K562 (cell line): ENCODE results near the gene NRM. TPM values are rescaled to one million over a fixed set of nuclear protein-coding genes. Genes with fewer than 3 reads are reported as not detected.
A peak's percentile ranks its signal among the peaks of the same experiment; 100 is the strongest.

ENCODE experiments used
- BRD4 ChIP-seq: fragments of 200-600 bp; sonication (generic); IDR thresholded peaks from 2 replicates; pipeline ENCODE4 v1.6.1; 2017; ENCODE audit warnings: inconsistent platforms
- CREB3L1 ChIP-seq: fragments of 450-650 bp; IDR thresholded peaks from 2 replicates; pipeline ENCODE4 v1.6.1; 2014; ENCODE audit warnings: low read depth, mild to moderate bottlenecking, moderate library complexity, borderline replicate concordance
- CXXC5 ChIP-seq: fragments of 250-450 bp; sonication (Bioruptor Pico); IDR thresholded peaks from 2 replicates; pipeline ENCODE4 v1.8.0; 2022; ENCODE audit warnings: inconsistent platforms, mild to moderate bottlenecking, moderate library complexity
- E2F8 ChIP-seq: fragments of 450-650 bp; IDR thresholded peaks from 2 replicates; pipeline ENCODE4 v1.7.1; 2018; ENCODE audit warnings: mild to moderate bottlenecking, low read depth; ENCODE audit not compliant: partially characterized antibody
- FOXA1 ChIP-seq: fragments of 450-650 bp; IDR thresholded peaks from 2 replicates; pipeline ENCODE4 v1.6.1; 2016; ENCODE audit warnings: mild to moderate bottlenecking, borderline replicate concordance
- GTF3C2 ChIP-seq: IDR thresholded peaks from 3 replicates; pipeline ENCODE4 v1.6.1; 2011; ENCODE audit warnings: borderline replicate concordance, mild to moderate bottlenecking, moderate library complexity; ENCODE audit not compliant: insufficient read length; ENCODE audit errors: extremely low read depth
- KLF10 ChIP-seq: fragments of 250-450 bp; sonication (Bioruptor Pico); IDR thresholded peaks from 2 replicates; pipeline ENCODE4 v1.6.1; 2021; ENCODE audit warnings: matching md5 sums
- L3MBTL2 ChIP-seq: fragments of 450-650 bp; IDR thresholded peaks from 2 replicates; pipeline ENCODE4 v1.6.1; 2016; ENCODE audit warnings: mild to moderate bottlenecking, moderate library complexity
- MAX ChIP-seq: sonication (generic); formaldehyde crosslinking; IDR thresholded peaks from 2 replicates; pipeline ENCODE4 v1.9.0; 2022; ENCODE audit warnings: mild to moderate bottlenecking, missing genetic modification reagents
- PHB ChIP-seq: fragments of 250-450 bp; sonication (Bioruptor Pico); IDR thresholded peaks from 2 replicates; pipeline ENCODE4 v1.5.0; 2021
- SAFB ChIP-seq: fragments of 200-400 bp; formaldehyde crosslinking; IDR thresholded peaks from 2 replicates; pipeline ENCODE4 v1.6.1; 2017; ENCODE audit warnings: low read depth, low read length, borderline replicate concordance
- SNIP1 ChIP-seq: fragments of 450-650 bp; IDR thresholded peaks from 2 replicates; pipeline ENCODE4 v1.7.1; 2017; ENCODE audit warnings: low read depth, mild to moderate bottlenecking
- TEAD4 ChIP-seq, 2 experiments: sonication (generic) in 1 of 2; formaldehyde crosslinking in 1 of 2; IDR thresholded peaks; 2 replicates each; pipeline versions ENCODE4 v1.6.1 to v1.8.0; 2012 to 2022; ENCODE audit warnings: borderline replicate concordance in 1 of 2, inconsistent platforms in 1 of 2, low read length in 1 of 2, mild to moderate bottlenecking in 1 of 2, missing genetic modification reagents in 1 of 2
- ZC3H4 ChIP-seq: sonication (generic); formaldehyde crosslinking; IDR thresholded peaks from 2 replicates; pipeline ENCODE4 v1.9.0; 2021; ENCODE audit warnings: missing genetic modification reagents, borderline replicate concordance
- ZNF165 ChIP-seq: fragments of 250-450 bp; sonication (Bioruptor Pico); IDR thresholded peaks from 2 replicates; pipeline ENCODE4 v1.4.0; 2020; ENCODE audit warnings: borderline replicate concordance
- ZNF436 ChIP-seq: fragments of 250-450, 450-650 bp; sonication (Bioruptor Pico); formaldehyde crosslinking; IDR thresholded peaks from 2 replicates; pipeline ENCODE4 v1.7.0; 2020; ENCODE audit warnings: mild to moderate bottlenecking
- ZNF766 ChIP-seq: fragments of 200-800 bp; sonication (Bioruptor generic); conservative IDR thresholded peaks from 2 replicates; pipeline ENCODE4 v1.6.1; 2016; ENCODE audit warnings: missing genetic modification characterization, missing compliant biosample characterization
- polyA plus RNA-seq, 8 experiments: library from polyadenylated mRNA; depleted of rRNA in 4 of 8; stranded (reverse) in 5 of 8; unstranded in 3 of 8; fragments of >200 nt; fragmentation: Nextera tagmentation in 2 of 8; fragmentation: Illumina TruSeq in 1 of 8; extraction: Ambion mirVana in 2 of 8; extraction: Trizol in 1 of 8; gene quantifications; 2 replicates each; pipeline versions ENCODE4 v1.2.1 to v1.2.3, GENCODE V29; 2011 to 2014; ENCODE audit warnings: inconsistent platforms in 1 of 8, missing spikeins in 1 of 8
- total RNA-seq, 7 experiments: library from RNA; depleted of rRNA in 6 of 7; stranded (reverse); fragments of >200 nt in 6 of 7; fragmentation: Illumina TruSeq in 2 of 7; extraction: Trizol in 2 of 7; gene quantifications; 2 replicates each; pipeline versions ENCODE4 v1.2.1 to v1.2.3, GENCODE V29; 2011 to 2021; ENCODE audit warnings: low replicate concordance in 1 of 7
- TF ChIP-seq, protein P1 (sequence below), 2 experiments: fragments of 450-650 bp; IDR thresholded peaks; 2 replicates each; pipeline ENCODE4 v1.6.1; 2016

Gene NRM
- total and polyA plus RNA-seq, 9 of the 15 experiments (the other 6 are each of a cell fraction or from before 2014, with no cell fraction given) = 9.7 to 58.2 (median 18.1) TPM

DNA sequence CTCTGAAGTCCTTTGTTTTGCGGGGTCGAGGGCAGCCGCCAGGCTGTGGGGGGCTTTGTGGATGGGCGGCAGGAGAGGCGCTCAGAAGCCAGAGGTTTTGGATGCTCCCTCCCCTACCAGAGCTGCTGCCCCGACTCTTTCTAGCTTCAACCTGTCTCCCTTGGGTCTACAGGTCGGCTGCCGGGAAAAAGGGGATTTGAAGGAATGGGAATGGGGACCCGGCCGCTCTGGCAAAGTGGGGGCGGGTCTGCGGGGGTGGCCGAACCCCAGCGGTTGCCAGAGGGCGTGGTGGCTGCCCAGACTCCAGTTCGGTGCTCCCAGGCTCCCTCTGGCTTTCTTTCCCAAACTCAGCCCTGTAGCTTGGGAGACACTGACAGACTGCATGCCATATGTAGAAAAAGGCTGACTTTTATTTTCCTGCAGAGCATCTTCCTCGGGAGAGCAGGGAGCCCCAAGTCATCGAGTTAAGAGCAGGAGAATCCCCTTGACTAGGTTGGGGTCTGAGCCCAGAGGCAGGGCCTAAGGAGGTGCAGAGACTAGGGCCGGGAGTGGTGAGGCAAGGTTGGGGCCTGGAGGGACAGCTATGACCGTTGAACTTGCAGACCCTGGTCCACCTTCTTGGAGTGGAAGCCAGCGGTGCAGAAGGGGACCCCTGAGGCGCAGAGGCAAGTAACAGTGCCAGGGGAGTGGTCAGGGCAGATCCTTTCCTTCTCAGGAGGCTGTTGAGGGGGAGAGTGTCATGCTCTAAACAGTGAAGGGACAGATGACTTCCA lies 2.9 kb downstream of the NRM start (continued):
- TF ChIP-seq GTF3C2 (no peak), TEAD4 (IDR thresholded peaks at IDR 0.05; ENCODE audit: low read length) (no peak), TEAD4 (CRISPR knock-in tag; IDR thresholded peaks at IDR 0.05; ENCODE audit: borderline replicate concordance) (no peak), MAX (CRISPR knock-in tag) (peak; percentile 57; the same call in 1 of the 2 replicates), ZC3H4 (CRISPR knock-in tag) (no peak), CXXC5 (CRISPR knock-in tag) (no peak), ZNF766 (CRISPR knock-in tag) (0 out of 2 replicates have a peak, but pooled peaks have one; percentile 5), E2F8 (no peak), CREB3L1 (0 out of 2 replicates have a peak, but pooled peaks have one; percentile 23), PHB (CRISPR knock-in tag) (no peak), FOXA1 (no peak), KLF10 (CRISPR knock-in tag) (no peak), ZNF436 (CRISPR knock-in tag) (no peak), L3MBTL2 (0 out of 2 replicates have a peak, but pooled peaks have one; percentile 6), ZNF165 (CRISPR knock-in tag) (no peak), SAFB (no peak), BRD4 (no peak), SNIP1 (no peak)
- TF ChIP-seq, protein P1, sequence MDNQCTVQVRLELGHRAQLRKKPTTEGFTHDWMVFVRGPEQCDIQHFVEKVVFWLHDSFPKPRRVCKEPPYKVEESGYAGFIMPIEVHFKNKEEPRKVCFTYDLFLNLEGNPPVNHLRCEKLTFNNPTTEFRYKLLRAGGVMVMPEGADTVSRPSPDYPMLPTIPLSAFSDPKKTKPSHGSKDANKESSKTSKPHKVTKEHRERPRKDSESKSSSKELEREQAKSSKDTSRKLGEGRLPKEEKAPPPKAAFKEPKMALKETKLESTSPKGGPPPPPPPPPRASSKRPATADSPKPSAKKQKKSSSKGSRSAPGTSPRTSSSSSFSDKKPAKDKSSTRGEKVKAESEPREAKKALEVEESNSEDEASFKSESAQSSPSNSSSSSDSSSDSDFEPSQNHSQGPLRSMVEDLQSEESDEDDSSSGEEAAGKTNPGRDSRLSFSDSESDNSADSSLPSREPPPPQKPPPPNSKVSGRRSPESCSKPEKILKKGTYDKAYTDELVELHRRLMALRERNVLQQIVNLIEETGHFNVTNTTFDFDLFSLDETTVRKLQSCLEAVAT (IDR thresholded peaks at IDR 0.05) = no peak
